GM23338 (cell line): Measurements from ENCODE around the gene NCR3LG1. TPM values are rescaled to one million over a fixed set of nuclear protein-coding genes. Genes with fewer than 3 reads are reported as not detected.

ENCODE experiments used
- ATAC-seq: fragments of 200-7000 bp; cut with Tn5 transposase; 3 replicates; pipeline ENCODE4 v1.9.1; 2020
- DNase-seq: peaks from one replicate; pipeline ENCODE4 v3.0.0-alpha.2; 2015; ENCODE audit warnings: low spot score
- H2AFZ ChIP-seq: fragments of 200-600 bp; sonication (generic); 2 replicates; pipeline ENCODE4 v1.8.0; 2016; ENCODE audit warnings: antibody characterized with exemption, mild to moderate bottlenecking, moderate library complexity
- H3F3A ChIP-seq: fragments of 200-600 bp; sonication (generic); replicated peaks from 2 replicates; pipeline ENCODE4 v1.8.0; 2017; ENCODE audit warnings: antibody characterized with exemption, mixed run types, low read depth
- H3K27ac ChIP-seq: fragments of 200-600 bp; sonication (generic); 2 replicates; pipeline ENCODE4 v1.6.1; 2016; ENCODE audit warnings: low read depth
- H3K27me3 ChIP-seq: fragments of 200-600 bp; sonication (generic); 2 replicates; pipeline ENCODE4 v1.8.0; 2016; ENCODE audit warnings: mild to moderate bottlenecking, mixed run types, moderate library complexity; ENCODE audit not compliant: insufficient read depth
- H3K36me3 ChIP-seq: fragments of 200-600 bp; sonication (generic); 2 replicates; pipeline ENCODE4 v1.8.0; 2016; ENCODE audit warnings: mild to moderate bottlenecking; ENCODE audit not compliant: insufficient read depth
- H3K4me1 ChIP-seq: fragments of 200-600 bp; sonication (generic); 2 replicates; pipeline ENCODE4 v1.8.0; 2016; ENCODE audit warnings: mild to moderate bottlenecking, moderate library complexity; ENCODE audit not compliant: insufficient read depth
- H3K4me2 ChIP-seq: fragments of 200-600 bp; sonication (generic); 2 replicates; pipeline ENCODE4 v1.7.1; 2017; ENCODE audit warnings: mixed run types
- H3K4me3 ChIP-seq: fragments of 200-600 bp; sonication (generic); 2 replicates; pipeline ENCODE4 v1.6.1; 2016; ENCODE audit warnings: mixed run types
- H3K79me2 ChIP-seq: fragments of 200-600 bp; sonication (generic); replicated peaks from 2 replicates; pipeline ENCODE4 v1.8.0; 2017; ENCODE audit warnings: mild to moderate bottlenecking; ENCODE audit not compliant: insufficient read depth
- H3K9me2 ChIP-seq: fragments of 200-600 bp; sonication (generic); 2 replicates; pipeline ENCODE4 v1.8.0; 2017; ENCODE audit not compliant: insufficient read depth
- H4K20me1 ChIP-seq: fragments of 200-600 bp; sonication (generic); replicated peaks from 2 replicates; pipeline ENCODE4 v1.8.0; 2017; ENCODE audit warnings: mild to moderate bottlenecking; ENCODE audit not compliant: insufficient read depth
- H3K27ac Mint-ChIP-seq: 2 replicates; pipeline ENCODE4 v1.8.0; 2020; ENCODE audit warnings: inconsistent platforms, mild to moderate bottlenecking, moderate library complexity, mixed read lengths
- H3K27me3 Mint-ChIP-seq: 3 replicates; pipeline ENCODE4 v1.8.0; 2022; ENCODE audit warnings: low read depth, mild to moderate bottlenecking, moderate library complexity, mixed read lengths, inconsistent platforms; ENCODE audit not compliant: insufficient read depth, poor library complexity
- H3K36me3 Mint-ChIP-seq: 3 replicates; pipeline ENCODE4 v1.8.0; 2021; ENCODE audit warnings: low read depth, mild to moderate bottlenecking, inconsistent platforms, moderate library complexity, mixed read lengths
- H3K4me1 Mint-ChIP-seq: 3 replicates; pipeline ENCODE4 v1.8.0; 2020; ENCODE audit warnings: mild to moderate bottlenecking, inconsistent platforms, mixed read lengths
- H3K4me3 Mint-ChIP-seq: 3 replicates; pipeline ENCODE4 v1.8.0; 2021; ENCODE audit warnings: moderate library complexity, mild to moderate bottlenecking, inconsistent platforms, mixed read lengths
- H3K9me3 Mint-ChIP-seq: 3 replicates; pipeline ENCODE4 v1.8.0; 2020; ENCODE audit warnings: moderate library complexity, mild to moderate bottlenecking, inconsistent platforms, mixed read lengths
- CREB1 ChIP-seq: fragments of 250-450 bp; sonication (Bioruptor Pico); IDR thresholded peaks from 2 replicates; pipeline ENCODE4 v1.5.0; 2020; ENCODE audit warnings: low read depth, mild to moderate bottlenecking, moderate library complexity
- CTCF ChIP-seq, 2 experiments: fragments of 200-600 bp in 1 of 2; sonication (generic) in 1 of 2; conservative IDR thresholded peaks; 2 replicates each; pipeline versions ENCODE4 v1.5.1 to v1.6.1; 2016 to 2017; ENCODE audit warnings: antibody characterized with exemption in 2 of 2, low read depth in 2 of 2, mild to moderate bottlenecking in 2 of 2, moderate library complexity in 1 of 2
- JUNB ChIP-seq: IDR thresholded peaks from one replicate; pipeline ENCODE4 v1.6.1; 2016; ENCODE audit warnings: antibody characterized with exemption; ENCODE audit not compliant: unreplicated experiment
- REST ChIP-seq: IDR thresholded peaks from one replicate; pipeline ENCODE4 v1.6.1; 2018; ENCODE audit warnings: antibody characterized with exemption; ENCODE audit not compliant: unreplicated experiment
- ZNF331 ChIP-seq: fragments of 250-450 bp; sonication (Bioruptor Pico); IDR thresholded peaks from 2 replicates; pipeline ENCODE4 v1.5.0; 2020; ENCODE audit warnings: low read depth, mild to moderate bottlenecking, moderate library complexity
- polyA plus RNA-seq: library from polyadenylated mRNA; unstranded; fragments of >200 nt; fragmentation: Nextera tagmentation; extraction: Ambion mirVana; gene quantifications from 2 replicates; pipeline ENCODE4 v1.2.1, GENCODE V29; 2016
- total RNA-seq: library from RNA; depleted of rRNA; stranded (reverse); fragments of >200 nt; shearing (Covaris generic); gene quantifications from 2 replicates; pipeline ENCODE4 v1.2.3, GENCODE V29; 2014

NCR3LG1 gene
- total and polyA plus RNA-seq, 2 experiments from 2014 or later = 0.15 to 1.9 TPM

- no peak overlapping the region for H3K4me2 ChIP-seq
These were observed 48.6 kb downstream of the NCR3LG1 start for GRCh38 chr11:17400048-17400775.

More at GRCh38 chr11:17400048-17400775, 48.6 kb downstream of the NCR3LG1 start:
- Mint-ChIP-seq H3K36me3 (no peaks in the 10 kb centered on the region), H3K27me3 (peaks cover 4% of the 10 kb centered on the region), H3K4me3 (no peak overlapping the region), H3K27ac (no peak overlapping the region), H3K4me1 (no peaks in the 10 kb centered on the region), H3K9me3 (no peaks in the 10 kb centered on the region)
- Histone ChIP-seq H2AFZ (no peak overlapping the region), H3K27ac (no peak overlapping the region), H3K79me2 (no peaks in the 10 kb centered on the region), H3K27me3 (no peaks in the 10 kb centered on the region), H3K9me2 (no peaks in the 10 kb centered on the region), H3K36me3 (no peaks in the 10 kb centered on the region), H3K4me1 (no peaks in the 10 kb centered on the region), H4K20me1 (no peaks in the 10 kb centered on the region), H3K4me3 (no peak overlapping the region), H3F3A (no peaks in the 10 kb centered on the region)
- DNase-seq = no peak
- ATAC-seq = no peak
- TF ChIP-seq JUNB (no peak), CTCF (conservative IDR thresholded peaks at IDR 0.05; ENCODE audit: low read depth in 2 of 2) (no peak), CREB1 (no peak), REST (no peak), ZNF331 (CRISPR knock-in tag) (no peak)
